ENCODE data around the gene KCNK4. TPM values are rescaled to one million over a fixed set of nuclear protein-coding genes. Genes with fewer than 3 reads are reported as not detected.

KCNK4 gene
- total and polyA plus RNA-seq, 12 donors, result 0.10 to 0.54 TPM; not detected in 10

- Histone ChIP-seq H3K27ac (peak within 1 kb of the TSS in 1 of 5 donors; percentile 52), H3K36me3 (replicated peaks in 1 of 2) (no peaks in the 10 kb centered on the region), H3K9me3 (replicated peaks in 1 of 3) (no peaks in the 10 kb centered on the region), H3K4me1 (replicated peaks in 1 of 2) (peaks cover 6% of the 10 kb centered on the region in 2 donors), H3K27me3 (no peaks in the 10 kb centered on the region), H3K4me3 (no peak within 1 kb of the TSS)
- DNase-seq, result peak in 3 of 7 donors; percentile 46 to 59 (median 51)
- intact Hi-C loops (cut with DNase I), result no loop called here
- TF ChIP-seq CTCF (IDR thresholded peaks at IDR 0.05) (no peak), POLR2A (IDR thresholded peaks at IDR 0.05) (no peak)
- 68 to 90% (median 78%) methylated on average over 8 to 16 of the region's 16 CpGs for WGBS, 4 donors
Measured at GRCh38 chr11:64339754-64340408, 48.8 kb downstream of the KCNK4 start, which contains the start of gene CCDC88B. CCDC88B (plus strand) TSS chr11:64340204; CDS start chr11:64340267, 63 bp downstream.

- H3K27me3 ChIP-seq, result no peaks in the 10 kb centered on the region
- 38 to 48% (median 41%) methylated on average over 26 to 33 of the region's 33 CpGs for WGBS, 4 donors
- peaks cover 6% of the 10 kb centered on the region in 2 donors for H3K4me1 ChIP-seq (replicated peaks in 1 of 2)
- peak in 1 of 7 donors; percentile 59 for DNase-seq
- H3K9me3 ChIP-seq (replicated peaks in 1 of 3), result no peaks in the 10 kb centered on the region
- H3K27ac ChIP-seq, result peak overlapping the region in 1 of 5 donors; percentile 22
- H3K4me3 ChIP-seq, result no peak overlapping the region
- intact Hi-C loops (cut with DNase I), result no loop called here
- no peak for TF ChIP-seq POLR2A (IDR thresholded peaks at IDR 0.05)
- TF ChIP-seq CTCF (IDR thresholded peaks at IDR 0.05), result no peak
- no peaks in the 10 kb centered on the region for H3K36me3 ChIP-seq (replicated peaks in 1 of 2)
Measured at GRCh38 chr11:64340671-64341335, 49.7 kb downstream of the KCNK4 start.

- DNase-seq, result no peak
- Histone ChIP-seq H3K27ac (no peak overlapping the region), H3K36me3 (replicated peaks in 1 of 2) (no peaks in the 10 kb centered on the region), H3K9me3 (replicated peaks in 1 of 3) (no peaks in the 10 kb centered on the region), H3K27me3 (no peaks in the 10 kb centered on the region), H3K4me3 (no peak overlapping the region), H3K4me1 (replicated peaks in 1 of 2) (peaks cover 6% of the 10 kb centered on the region in 2 donors)
- intact Hi-C loops (cut with DNase I), result no loop called here
- TF ChIP-seq CTCF (IDR thresholded peaks at IDR 0.05) (no peak), POLR2A (IDR thresholded peaks at IDR 0.05) (no peak)
- WGBS, 4 donors, result 85 to 88% (median 87%) methylated on average over 7 to 21 of the region's 21 CpGs
Measured at GRCh38 chr11:64341429-64341828, 50.3 kb downstream of the KCNK4 start.

GRCh38 chr11:64341851-64342791 lies 51.0 kb downstream of the KCNK4 start:
- Histone ChIP-seq H3K36me3 (replicated peaks in 1 of 2) (no peaks in the 10 kb centered on the region), H3K9me3 (replicated peaks in 1 of 3) (no peaks in the 10 kb centered on the region), H3K27ac (peak overlapping the region in 3 of 5 donors; percentile 23 to 76 (median 71)), H3K4me1 (replicated peaks in 1 of 2) (peaks cover 6% of the 10 kb centered on the region in 2 donors), H3K27me3 (no peaks in the 10 kb centered on the region), H3K4me3 (peak overlapping the region in 1 of 4 donors; percentile 43)
- TF ChIP-seq POLR2A (IDR thresholded peaks at IDR 0.05) (peak; percentile 57 to 84), CTCF (IDR thresholded peaks at IDR 0.05) (peak in 5 of 6 experiments; percentile 42 to 61 (median 56))
- WGBS, 4 donors, result 3 to 26% (median 22%) methylated on average over 8 to 55 of the region's 55 CpGs
- peak; percentile 93 to 95 (median 94) for DNase-seq
- intact Hi-C loops (cut with DNase I), result no loop called here

Data from adrenal gland (tissue), 12 donors.